ENCODE results near the gene TMEM72.
"Not testable (repeated sequence)": the region's sequence is repeated elsewhere in the genome, so short reads cannot be mapped to it uniquely, and the experiment has no call there.

TMEM72 gene

DNA sequence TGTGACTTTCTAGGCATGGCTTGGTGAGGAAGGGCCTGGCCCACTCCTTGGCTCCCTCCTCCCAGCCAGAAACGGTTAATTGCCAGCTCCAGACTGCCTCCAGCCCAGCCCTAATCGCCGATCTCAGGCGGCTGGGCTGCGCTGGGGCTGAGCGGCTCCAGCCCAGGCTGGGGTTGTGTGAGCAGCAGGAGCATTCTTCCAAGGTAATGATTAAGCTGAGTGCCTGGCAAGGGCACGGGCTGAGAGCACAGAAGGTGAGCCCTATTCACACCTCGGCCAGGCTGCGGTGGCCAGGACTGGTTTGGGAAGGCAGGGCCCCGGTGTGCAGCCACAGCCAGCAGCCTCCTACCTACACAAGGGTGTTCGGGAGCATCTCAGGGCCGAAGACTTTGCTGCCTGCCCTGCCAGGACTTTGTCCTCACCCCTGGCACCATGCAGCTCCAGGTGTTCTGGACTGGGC lies at the start of gene TMEM72:
Gene TMEM72, plus strand, starts transcription at position 257 of the 460 bp plus-strand sequence. Its CDS starts 176 bp downstream, at position 433.
- no peak for DNase-seq

DNA sequence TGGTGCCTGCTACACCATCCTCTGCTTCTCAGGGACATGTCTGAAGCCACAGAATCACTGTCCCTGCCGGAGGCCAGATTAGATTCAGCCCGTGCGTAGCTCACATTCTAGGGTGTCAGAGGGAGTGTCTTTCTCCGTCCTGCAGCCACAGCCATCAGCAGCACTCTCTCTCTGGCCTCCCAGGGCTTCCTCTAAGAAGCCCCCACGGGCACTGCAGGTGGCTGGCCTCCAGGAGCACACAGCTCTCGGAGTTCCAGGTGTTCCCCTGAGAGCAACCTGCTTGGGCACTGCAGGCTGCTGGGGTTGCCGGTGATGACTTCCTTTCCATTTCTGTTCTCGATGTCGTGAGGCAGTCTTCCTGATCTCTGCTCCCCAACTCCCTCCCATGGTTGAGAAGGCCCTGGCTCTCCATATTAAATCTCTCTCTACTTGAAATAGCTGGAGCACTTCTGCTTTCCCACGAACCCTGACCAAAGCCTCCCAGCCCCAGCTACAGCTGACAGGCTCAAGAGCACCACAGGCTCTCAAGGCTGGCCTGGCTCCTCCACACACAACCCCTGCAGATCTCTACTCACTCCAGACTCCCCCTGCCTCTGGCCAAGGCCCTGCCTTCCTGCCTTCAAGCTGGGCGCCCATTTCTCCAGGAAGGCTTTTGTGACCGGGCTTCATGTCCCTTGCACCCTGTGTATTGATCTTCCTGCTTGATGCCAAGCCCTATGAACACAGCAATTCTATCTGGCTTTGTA lies 49.0 kb upstream of the TMEM72 start:
- no peak for DNase-seq

DNA sequence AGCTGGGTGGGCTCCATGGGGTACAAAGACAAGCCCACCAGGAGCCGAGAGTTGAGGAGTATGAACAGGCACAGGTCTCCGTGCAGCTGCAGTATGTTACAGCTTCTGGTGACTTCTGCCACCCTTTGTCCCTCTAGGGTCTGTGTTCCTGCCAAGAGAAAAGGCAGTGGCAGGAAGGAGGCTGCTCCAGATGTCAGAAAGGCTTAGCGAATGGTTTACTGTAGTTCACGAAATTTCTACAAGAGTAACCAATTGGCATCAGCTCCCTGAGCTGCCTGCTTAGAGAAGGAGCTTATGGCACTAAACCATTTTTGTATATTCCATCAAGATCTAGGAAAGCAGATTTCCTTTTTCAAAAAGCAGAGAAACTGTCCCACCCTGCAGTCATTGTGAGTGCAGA lies 48.2 kb upstream of the TMEM72 start:
- no peak for DNase-seq

GRCh38 chr10:44863344-44864047 lies 47.6 kb upstream of the TMEM72 start:
- DNase-seq, result peak; percentile 4

DNA sequence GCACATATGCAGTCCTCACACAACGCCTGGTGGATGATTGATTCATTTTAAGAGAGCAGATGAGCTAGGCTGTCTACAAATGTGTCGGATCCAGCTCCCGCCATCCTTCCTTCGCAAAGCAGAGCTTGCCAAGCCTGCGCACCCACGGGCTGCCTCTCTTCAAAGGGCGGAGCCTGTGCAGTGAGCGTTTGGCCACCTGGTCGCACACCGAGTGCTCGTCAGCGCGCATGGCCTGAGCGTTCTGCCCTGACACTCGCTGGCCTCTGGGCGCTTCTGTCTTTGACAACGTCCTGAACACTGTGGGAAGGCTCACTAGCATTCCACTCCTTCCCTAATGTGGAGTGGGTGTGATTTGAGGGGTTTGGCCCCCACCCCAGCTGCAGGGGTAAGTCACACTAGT lies 47.1 kb upstream of the TMEM72 start:
- DNase-seq, result no peak

DNA sequence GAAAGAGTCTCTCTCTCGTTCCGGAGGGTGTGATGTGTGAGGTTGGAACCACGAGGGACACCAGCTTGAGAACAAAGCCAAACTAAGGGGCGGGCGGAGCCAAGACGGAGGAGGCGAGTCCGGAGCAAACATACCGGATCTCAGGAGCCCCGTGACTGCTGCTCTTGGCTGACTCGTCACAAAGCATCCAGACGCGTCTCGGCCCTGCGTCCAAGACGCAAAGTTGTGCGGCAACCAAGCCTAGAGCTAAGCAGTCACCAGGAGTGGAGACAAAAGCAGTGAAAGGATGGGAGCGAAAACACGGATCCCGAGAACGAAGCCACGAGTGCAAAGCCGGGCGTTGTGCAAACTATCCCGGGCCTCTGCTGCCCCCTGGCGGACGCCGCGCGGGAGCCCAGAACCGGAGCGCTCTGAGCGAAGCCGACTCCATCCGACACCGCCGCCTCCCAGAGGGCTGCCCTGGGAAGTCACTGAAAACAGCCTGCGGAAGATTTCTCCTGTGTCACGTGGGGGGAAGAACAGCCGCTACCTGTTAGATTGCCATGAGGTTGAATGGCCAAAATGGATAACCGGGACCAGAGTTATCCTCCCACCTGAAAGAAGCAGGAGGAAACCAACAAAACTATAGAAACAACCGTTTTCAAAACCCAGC lies 46.4 kb upstream of the TMEM72 start:
- DNase-seq, result peak; percentile 69

DNA sequence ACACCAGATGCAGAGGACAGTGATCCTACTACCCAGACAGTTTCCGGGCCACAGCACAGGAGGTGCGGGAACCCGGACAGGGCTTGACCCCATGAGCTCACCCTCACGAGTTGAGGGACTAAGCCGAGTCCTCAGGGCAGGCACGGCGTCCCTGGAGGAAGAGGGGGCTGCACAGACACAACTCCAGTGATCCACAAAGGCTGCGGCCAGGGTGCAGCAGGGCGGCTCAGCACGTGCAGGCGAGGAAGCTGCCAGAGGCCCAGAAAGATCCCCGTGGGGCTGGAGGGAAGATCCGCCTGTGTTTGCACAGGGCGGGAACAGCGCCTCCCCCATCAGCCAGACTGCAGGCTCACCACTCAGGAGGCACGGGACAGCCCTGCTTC lies 45.9 kb upstream of the TMEM72 start:
- no peak for DNase-seq

DNA sequence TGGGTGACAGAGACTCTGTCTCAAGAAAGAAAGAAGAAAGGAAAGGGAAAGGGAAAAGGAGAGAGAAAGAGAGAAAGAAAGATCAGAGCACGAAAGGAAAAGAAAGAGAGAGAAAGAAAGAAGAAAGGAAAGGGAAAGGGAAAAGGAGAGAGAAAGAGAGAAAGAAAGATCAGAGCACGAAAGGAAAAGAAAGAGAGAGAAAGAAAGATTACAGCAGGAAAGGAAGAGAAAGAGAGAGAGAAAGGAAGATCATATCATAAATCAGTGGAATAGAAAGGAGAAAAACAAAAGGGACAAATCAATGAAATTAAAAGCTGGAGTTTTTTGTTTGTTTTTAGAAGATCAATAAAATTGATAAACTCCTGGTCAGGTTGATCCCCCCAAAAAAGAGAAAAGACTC lies 44.8 kb upstream of the TMEM72 start:
- not testable (repeated sequence) for DNase-seq

DNA sequence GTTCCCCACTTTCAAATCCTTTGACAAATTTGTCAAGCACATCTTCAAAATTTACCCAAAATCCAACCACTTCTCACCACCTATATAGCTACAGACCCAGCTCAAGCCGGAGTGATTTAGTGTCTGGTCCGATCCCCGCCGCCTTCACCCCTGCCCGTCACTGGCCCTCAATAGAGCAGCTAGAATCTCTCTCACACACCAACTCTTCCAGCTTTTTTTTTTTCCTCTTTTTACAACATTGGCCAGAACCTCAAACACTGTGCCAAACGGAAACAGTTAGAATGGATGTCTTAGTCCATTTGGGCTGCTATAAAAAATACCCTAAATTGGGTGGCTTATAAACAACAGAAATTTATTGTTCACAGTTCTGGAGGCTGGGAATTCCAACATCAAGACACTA lies 41.1 kb upstream of the TMEM72 start:
- DNase-seq, result no peak

GRCh38 chr10:44873160-44873559 lies 38.0 kb upstream of the TMEM72 start:
- no peak for DNase-seq

DNA sequence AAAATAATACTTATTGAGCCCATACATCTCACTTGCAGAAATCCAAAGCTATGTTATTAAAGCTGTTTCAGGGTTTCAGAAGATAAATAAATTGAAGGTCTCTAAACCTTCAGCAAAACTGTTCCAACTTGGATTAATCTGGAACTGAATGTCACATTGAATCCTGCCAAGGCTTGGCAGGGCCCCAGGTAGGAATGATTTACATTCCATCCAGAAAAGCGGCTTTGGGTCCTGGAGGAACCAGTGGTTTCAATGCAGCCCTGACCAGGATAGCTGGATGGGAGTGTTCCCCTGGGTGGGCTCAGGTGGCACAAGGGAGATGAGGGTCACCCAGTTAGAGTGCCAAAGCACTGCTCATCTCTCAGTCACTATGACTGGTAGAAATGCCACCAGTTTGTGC lies 37.0 kb upstream of the TMEM72 start:
- no peak for DNase-seq

GRCh38 chr10:44878706-44879530 lies 32.2 kb upstream of the TMEM72 start:
- DNase-seq, result peak; percentile 77

- no peak for DNase-seq
These were observed 31.6 kb upstream of the TMEM72 start for GRCh38 chr10:44879531-44879899.

GRCh38 chr10:44880090-44880715 lies 30.9 kb upstream of the TMEM72 start:
- DNase-seq, result no peak

DNA sequence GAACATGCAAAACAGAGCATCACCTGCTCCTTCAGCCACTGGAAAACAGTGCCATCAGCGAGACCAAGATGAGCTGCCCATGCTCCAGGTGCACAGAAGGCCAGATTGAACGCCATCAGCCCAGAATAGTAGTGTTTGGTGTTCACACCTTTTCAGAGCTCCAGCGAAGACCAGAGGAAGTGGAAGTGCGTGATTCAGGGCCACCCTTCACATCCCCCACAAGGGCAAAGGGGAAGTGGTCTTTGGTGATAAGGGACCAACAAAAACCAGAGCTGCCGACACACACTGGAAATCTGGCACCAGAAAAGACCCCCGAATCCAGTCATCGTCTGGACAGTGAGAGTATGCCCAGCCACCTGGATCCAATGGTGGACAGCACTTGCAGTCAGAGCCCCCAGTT lies 29.5 kb upstream of the TMEM72 start:
- DNase-seq, result no peak

- DNase-seq, result no peak
These were observed 28.9 kb upstream of the TMEM72 start for GRCh38 chr10:44882166-44882720.

- DNase-seq, result no peak
These were observed 27.4 kb upstream of the TMEM72 start for GRCh38 chr10:44883593-44884331.

DNA sequence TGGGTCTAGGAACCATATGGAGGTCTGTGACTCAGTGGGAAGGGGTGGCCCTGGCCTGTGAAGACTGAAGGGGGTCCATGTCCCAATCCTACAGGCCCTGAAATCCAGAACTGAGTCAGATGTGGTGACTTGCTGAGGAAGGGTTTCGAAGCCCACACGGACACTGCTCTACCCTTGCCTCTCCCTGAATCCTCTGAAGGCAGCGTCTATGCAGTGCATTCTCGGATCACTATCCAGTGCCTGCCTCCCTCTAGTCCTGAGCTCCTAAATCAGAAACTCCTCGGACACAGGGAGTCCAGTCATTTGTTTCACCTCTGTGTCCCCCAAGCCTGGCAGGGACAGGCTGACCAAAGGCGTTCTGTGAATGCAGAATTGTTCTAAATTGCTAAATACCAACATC lies 25.4 kb upstream of the TMEM72 start:
- DNase-seq, result no peak

- DNase-seq, result no peak
These were observed 24.2 kb upstream of the TMEM72 start for GRCh38 chr10:44886966-44887365.

GRCh38 chr10:44888886-44889285 lies 22.3 kb upstream of the TMEM72 start:
- DNase-seq, result no peak

DNA sequence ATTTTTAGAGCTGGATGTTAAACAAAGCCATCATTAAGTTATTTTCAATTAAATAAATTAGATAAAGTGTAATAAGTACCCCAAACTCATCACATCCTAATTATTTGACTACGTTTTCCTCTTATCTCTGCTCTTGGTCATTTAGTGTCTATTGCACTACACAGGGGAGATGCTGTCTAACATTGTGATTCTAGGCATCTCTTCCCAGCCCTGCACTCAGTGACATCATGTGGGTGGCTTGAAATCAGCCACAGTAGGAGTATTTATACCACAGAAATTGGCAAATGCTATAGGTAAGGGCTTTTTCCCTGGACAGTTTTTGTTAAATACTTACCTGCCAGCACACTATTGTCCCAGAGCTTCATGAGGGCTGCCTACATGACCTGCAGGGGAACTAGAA lies 21.3 kb upstream of the TMEM72 start:
- no peak for DNase-seq
